Suppressor macrophage treated with lipopolysaccharide for 4 hours (primary cell): ENCODE data around the gene ZNF518B.

ENCODE experiments used
- DNase-seq: peaks from one replicate; pipeline ENCODE4 v3.0.0-alpha.2; 2020

Gene ZNF518B, protein sequence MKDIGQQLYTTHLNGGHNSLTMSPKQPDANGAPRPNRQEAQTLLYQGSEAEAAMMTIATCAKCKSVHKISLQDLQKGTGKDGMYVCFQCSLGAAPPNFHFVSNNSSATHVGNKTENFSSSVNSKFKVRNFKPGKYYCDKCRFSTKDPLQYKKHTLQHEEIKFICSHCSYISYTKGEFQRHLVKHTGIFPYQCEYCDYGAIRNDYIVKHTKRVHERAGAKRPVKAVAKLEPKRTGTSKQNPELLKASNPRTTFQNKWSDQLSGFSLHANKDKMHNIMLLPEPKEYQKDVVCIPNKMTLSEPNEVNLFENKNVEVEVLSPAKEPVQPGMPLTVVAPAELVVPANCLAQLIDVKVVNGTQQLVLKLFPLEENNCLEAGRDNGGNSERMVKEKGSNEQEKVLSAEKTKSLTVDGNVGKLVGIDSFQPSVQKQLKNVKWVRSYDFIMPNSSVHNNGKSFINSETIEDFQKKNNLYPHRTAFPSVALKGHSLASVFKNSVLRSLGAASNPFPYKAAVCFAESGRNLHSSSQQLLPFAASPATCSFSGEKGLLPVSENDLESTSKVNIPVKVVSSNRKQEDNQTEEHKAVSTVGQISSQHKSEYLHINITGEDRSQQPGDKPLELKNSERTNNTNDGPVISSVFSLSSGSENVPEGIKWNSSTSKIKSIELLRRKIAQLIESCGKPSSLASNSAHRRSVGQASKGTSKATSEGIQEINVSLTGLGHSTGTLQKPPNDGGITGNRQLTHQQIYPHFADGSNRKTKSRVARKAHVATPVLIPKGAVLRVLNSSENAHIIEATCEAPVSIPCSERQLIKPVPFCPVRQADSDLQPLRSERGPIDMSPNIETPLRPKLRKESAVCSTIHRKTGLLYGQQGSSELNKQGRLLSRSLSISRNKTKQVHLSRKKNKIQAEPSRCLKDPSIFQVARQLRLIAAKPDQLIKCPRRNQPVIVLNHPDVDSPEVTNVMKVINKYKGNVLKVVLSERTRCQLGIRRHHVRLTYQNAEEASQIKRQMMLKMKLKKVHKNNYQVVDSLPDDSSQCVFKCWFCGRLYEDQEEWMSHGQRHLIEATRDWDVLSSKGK

DNA sequence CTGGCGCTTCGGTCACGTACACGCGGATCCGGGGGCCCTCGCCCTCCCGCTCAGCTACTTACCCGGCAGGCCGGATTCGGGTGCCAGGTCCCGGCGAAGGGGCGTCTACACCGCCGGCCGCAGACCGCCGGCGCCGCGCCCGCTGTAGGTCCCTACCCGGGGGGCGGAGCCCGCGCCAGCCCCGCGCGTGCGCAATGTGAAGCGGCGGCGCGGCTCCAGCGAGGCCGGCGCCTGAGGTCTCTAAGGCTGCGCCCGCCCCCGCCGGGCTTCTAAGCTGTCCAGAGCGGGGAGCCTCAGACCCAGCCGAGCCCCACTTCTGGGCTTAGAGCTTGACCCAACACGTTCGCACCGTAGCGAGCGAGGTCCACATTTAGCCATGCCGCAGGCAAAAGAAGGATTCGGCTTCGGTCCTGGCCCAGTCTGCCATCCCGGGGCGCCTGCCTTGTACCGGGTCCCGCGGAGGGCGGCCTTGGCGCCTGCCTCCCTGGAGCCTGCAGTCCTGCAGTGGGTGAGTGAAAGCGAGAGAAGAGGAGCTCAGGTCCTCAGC is at the start of gene ZNF518B:
Gene ZNF518B, minus strand, starts transcription at position 172 of the 547 bp plus-strand sequence. CDS start 11,098 bp downstream, outside the sequence.
- DNase-seq = peak; percentile 86

DNA sequence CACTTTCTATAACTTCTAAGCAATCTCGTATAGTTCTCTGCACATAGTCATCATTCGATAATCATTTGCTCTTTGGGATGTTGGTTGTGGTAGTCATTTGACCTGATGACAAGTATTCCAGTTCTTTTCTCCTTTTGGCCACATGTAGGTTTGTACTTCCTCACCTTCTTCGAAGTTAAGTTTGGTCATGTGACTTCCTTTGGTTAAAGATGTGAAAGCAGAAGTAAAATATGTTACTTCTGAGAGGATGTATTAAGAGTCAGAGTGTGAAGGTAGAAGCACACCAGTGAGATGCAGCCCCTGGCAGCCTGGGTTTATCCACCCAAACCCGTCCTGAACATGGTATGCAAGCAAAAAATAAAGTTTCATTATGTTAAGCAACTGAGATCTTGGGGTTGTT is 48.9 kb upstream of the ZNF518B start:
- no peak for DNase-seq

DNA sequence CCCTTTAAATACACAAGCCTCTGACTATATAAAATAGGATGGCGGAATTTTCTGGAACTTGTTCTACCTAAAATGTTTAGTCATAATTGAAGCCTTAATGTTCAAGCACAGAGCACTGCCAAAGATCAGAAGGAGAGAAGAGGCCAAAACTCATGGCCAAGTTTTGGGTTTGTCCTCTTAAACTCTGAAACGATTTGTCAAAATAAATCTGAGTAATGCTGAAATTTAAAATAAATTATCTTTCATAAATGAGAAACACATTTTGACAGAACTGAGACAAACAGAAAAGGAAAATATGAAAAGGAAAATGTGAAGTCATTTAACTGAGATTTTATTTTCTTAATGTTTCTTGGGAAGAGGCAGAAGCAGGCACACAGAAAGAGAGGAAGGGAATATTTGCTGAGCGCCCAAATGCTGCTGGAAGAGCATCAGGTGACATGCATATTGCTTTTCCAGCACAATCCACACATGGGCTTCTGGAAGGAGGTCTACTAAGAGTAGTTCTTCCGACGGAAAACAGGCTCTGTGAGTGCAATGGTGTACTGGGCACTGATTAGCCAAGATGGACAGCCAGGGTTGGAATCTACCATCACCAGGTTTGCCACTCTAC is 47.4 kb upstream of the ZNF518B start:
- no peak for DNase-seq

DNA sequence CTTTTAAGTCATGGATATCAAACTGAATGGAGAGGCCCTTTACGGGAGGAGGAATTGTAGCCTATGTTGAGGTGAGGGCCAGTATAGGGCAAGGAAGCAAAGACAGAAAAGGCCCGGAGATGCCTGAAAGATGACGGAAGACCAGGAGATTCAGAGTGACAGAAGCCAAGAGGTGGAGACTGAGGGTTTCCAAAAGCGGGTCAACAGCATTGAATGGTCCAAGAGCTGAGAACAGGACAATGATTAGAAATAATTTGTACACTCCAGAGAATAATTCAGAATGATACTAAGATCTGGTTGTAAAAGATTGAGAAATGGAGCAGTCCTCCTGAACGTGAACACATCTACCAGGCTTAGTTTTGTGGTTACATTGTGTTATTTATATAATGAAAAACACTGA is 45.5 kb upstream of the ZNF518B start:
- no peak for DNase-seq

DNA sequence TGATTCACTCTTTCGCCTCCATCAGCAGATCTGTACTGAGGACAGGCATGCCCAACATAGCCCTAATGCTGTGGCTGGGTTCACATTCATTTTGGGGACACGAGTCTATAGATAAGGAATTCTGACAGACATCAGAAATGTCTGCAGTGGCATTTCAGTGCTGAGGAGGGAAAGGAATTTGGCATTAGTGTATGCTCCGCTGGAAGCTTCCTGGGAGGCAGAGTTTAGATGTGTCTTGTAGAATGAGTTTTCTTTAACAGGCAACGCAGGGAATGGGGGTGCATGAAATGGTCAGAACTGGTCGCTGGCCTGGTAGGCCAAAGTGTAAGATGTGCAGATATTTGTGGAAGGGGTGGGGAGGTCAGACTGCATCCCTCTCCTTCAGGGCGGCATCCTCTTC is 43.5 kb upstream of the ZNF518B start:
- DNase-seq = no peak

DNA sequence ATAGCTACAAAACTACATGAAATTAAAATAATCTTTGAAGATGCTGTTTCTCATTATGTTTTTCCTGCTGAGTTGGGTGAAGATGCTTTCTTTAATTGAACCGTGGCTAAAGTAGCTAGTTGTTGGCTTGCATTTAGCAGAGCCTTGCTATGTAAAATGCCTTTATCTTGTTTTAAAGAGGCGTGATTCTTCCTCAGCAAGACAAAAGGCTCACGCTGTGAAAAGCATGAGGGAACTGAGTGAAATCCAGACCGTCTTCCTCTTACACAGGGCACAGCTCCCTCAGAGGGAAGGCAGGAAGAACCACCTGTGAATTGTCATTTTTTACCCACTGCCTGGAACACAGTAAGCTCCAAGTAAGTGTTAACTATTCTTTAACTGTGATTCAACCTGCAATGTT is 39.0 kb upstream of the ZNF518B start:
- no peak for DNase-seq

DNA sequence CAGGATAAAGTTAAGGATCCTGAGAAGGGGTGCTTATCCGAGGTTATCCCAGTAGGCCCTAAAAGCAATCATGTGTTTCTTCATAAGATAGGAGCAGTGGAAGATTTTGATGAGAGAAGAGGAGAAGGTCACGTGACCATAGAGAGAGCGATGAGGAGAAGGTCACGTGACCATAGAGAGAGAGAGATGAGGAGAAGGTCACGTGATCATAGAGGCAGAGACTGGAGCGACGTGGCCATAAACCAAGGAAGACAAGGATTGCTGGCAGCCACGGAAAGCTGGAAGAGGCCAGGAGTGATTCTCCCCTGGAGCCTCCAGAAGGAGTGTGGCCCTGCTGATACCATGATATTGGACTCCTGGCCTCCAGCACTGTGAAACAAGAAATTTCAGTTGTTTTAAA is 38.4 kb upstream of the ZNF518B start:
- DNase-seq = no peak

DNA sequence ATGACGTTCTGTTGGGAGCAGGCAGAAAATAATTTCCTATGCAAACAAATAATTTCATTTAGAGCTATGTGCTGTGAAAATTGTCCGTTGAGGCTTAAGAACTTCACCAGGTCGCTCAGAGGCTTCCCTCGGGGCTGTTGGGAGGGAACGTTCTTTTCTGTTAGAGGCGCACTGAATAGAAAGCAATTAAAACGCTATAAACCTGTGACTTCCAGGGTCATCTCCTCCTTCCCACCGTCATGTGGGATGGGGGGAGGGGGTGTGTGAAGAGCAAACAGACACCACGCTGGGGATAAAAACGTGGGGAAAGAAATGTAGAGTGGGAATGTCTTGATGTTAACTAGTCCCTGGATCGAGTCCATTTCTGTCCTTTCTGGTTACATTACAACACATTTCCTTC is 35.2 kb upstream of the ZNF518B start:
- DNase-seq = no peak

DNA sequence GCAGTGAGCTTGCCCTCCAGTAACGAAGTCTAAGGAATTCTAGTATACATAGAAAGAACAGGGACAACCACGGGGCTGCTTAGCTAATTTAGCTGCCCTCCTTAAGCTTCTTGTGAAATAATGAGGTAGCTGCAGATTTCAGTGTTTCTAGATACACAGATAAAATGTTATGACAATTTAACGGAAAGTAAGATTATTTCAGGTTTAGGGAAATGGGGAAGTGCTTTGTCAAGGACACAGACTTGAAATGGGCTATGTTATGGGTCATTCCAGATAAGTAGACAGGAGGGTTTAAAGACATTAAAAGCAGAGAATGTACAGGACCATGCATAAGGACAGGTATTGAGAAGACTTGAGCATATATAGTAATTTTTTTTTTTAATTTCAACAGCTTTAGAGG is 34.2 kb upstream of the ZNF518B start:
- no peak for DNase-seq

DNA sequence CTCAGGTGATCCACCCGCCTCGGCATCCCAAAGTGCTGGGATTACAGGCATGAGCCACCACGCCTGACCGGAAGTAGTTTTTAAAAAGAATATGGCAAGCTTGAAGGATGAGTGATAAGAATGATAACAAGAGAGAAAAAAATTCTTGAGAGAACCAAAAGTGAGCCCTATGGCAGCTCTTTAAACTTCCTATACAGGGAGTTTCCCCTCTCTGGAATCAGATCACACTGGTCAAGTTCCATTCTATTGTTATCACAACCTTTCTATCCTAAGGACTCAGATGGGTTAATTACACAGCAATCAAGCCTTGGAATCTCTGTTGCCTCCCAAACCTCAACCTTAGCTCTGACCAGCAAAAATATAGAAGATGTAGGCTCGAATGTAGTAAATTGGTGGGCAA is 33.8 kb upstream of the ZNF518B start:
- DNase-seq = no peak

DNA sequence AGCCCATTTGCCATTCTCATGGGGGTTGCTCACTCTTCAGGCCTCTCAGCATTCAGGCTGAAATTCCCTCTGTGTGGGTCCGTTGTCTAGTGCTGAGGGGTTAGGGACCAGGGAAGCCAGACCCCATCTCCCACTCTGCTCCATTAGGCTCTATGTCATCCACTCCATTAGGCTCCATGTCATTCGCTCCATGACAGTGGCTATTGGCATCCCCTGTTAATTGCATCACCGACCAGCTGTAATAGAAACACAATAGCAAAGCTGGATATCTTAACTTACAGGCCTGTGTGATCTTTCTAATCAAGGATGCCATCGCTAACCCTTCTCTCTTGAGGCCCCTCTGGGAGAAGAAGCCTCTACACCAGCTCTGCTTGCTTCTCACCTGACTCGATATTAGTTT is 25.7 kb upstream of the ZNF518B start:
- no peak for DNase-seq

DNA sequence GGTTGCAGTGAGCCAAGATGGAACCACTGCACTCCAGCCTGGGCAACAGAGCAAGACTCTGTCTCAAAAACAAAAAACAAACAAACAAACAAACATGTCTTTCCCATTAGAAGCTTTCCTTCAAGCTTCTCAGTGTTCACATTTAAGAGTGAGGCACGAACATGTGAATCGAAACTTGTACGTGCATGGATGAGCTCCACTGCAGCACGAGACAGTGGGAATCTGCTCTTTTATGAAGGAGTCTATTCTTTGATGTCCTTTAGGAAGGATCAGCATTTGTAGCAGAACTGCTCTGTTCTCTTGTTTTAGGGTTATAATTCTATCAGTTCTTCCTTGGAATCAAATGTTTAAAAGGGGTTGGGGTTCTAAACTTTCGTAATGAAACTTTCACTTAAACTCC is 23.4 kb upstream of the ZNF518B start:
- DNase-seq = no peak

DNA sequence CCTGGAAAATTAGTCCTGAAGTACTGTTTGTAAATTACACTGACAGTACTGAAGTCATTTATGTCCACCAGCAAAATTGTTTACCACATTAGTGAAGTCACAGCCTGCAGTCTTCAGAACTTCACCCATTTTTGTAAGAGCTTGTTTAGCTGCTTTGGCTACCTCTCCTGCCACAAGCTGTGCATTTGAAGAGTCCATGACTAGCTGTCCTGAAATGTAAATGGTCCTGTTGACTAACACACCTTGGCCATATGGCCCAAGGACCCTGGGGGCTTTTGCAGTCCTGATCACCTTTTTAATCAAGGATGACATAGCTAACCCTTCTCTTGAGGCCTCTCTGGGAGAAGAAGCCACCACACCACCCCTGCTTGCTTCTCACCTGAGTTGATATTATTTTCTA is 21.4 kb upstream of the ZNF518B start:
- no peak for DNase-seq

DNA sequence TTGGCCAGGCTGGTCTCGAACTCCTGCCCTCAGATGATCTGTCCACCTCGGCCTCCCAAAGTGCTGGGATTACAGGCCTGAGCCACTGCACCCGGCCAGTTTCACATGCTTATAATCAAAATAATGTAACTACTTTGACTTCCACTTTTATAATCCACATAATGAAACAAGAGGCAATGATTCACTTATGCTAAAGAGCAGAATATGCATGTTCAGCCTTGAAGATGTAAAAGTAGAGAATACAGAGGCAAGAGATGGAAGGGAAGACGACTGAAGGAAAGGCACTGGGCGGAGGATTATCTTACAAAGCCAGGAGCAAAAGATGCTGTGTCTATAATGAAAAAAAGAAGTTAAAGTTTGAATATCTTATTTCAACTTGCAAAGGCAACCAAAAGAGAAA is 13.3 kb upstream of the ZNF518B start:
- DNase-seq = no peak

DNA sequence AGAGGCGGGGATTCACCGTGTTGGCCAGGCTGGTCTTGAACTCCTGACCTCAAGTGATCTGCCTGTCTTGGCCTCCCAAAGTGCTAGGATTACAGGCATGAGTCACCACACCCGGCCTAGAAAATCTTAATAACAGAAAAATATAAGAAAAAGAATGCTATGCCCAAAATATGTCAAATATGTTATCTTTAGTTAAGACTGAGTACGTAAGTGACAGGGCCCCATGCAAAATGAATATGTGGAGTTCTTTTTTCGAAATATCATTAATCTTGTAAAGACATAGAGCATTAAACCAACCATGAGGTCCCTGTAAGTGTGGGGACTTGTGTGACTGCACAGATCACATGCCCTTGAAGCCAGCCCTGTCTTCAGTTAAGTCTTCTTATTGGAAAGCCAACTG is 8.9 kb upstream of the ZNF518B start:
- DNase-seq = no peak

DNA sequence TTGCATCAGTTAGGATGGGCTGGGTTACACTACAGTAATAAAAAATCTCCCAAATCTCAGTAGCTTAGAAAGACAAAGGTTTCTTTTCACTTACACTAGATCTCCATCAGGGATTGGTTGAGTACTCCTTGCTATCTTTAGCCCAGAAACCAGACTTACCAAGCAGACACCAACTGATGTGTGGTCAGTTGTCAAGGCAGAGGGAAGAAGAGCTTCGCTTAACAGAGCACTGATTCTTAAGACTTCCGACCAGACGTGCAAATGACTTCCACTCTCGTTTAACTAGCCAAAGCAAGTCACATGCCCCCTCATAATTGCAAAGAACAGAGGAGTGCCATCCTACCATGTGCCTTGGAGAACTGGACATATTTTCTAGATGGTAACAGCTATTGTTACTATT is 5.7 kb upstream of the ZNF518B start:
- no peak for DNase-seq

DNA sequence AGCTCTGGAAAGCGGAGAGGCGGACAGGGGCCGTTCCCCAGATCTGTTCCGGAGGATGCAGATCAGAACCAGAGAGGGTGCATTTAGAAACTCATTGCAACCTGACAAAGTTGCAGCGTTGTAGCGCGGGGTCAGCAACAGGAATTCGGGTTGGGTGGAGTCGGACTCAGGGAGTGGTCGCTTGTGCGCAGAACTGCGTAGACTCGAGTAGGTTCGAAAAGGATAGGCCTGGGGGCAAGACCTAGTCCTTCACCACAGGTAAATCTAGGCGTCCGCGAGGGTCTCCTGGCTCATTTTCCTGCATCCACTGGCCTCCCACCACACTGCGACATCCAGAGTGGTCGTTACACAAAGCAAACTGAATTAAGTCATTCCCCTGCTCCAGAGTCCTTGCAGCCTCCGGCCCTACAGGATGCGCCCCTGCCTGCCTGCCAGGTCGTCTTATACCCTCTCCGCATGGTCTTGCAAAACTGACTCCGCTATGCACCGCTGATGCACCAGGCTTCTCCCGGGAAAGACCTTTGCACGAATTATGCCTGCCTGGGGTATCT is 4.7 kb upstream of the ZNF518B start:
- DNase-seq = no peak

DNA sequence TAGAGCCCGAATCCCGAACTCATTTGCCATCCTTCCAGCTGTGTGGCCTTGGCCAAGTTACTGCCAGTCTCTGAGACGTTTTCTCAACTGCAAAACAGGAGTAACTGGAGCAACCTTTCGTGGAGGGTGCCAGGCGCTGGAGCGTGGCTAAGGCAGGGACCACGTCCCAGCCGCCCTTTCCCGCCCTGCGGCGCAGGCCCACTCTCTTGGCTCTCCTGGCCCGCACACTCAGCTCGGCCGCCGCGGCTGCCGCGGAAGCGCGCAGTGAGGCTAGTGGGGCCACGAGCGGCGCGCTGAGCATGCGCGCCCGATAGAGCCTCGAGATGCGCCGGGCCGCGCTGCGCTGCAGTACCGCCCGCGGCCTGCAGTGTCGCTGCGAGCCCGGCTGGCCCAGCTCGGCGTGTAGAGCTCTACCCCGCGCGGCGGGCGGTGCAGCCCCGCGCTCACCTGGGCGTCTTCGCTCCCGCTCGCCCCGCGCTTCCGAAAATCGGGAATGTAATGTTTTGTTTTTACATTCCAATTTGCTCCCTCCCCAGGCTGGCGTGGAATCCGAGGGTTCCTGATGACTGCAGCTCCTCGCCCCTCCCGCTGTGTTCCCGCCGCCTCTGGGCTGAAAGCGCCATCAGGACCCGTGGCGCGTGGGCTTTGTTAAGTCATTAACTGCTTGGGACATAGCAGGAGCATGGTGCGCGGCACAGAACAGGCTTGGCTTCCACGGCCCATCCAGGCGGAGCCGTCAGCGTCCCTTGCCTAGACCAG is 4.0 kb upstream of the ZNF518B start:
- peak; percentile 87 for DNase-seq

DNA sequence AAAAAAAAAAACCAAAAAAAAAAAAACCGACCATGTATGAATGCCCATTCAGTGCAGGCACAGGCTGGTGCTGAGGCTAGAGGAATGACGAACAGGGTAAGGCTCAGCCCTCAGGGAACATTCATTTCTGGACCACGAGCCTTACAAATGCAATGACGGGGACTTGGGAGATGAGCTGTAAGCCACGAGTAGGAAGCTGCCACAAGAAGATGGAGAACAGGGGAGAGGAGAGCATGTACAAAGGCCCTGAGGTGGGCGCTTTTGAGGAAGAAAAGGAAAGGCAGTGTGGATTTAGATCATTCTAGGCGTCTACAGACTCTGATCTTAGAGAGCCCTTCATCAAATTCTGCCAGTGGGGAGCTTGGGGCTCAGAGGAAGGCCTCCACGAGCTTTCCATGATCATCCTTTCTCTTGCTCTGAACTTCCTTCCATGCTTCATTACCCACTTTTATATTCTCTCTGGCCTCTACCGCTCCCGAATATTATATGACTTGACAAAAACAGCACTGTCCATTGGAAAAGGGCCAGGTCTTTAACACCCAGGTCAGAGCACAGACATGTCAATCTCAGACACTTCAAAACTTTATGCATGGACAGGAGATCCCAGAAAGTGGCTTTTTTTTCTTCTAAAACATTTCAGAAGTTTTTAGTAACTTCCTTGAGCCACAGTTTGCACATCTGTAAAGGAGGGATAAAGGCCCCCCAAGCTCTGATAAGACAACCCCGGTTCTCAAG is 3.3 kb upstream of the ZNF518B start:
- DNase-seq = no peak

DNA sequence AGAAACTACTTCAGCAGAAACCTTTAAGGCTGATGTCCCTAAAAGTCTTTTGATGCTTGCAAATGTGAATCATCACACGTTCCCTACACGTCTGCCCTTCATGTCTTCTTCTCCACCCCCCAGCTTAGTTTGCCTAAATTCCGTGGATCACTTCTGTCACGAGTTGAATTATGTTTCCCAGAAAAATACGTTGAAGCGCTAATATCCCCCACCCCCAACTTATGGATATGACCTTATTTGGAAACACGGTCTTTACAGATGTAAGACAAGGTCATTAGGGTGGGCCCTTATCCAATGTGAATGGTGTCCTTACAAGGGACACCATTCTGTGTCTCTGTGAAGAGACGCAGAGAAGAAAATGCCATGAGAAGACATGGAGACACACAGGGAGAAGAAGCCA is 2.1 kb upstream of the ZNF518B start:
- no peak for DNase-seq

DNA sequence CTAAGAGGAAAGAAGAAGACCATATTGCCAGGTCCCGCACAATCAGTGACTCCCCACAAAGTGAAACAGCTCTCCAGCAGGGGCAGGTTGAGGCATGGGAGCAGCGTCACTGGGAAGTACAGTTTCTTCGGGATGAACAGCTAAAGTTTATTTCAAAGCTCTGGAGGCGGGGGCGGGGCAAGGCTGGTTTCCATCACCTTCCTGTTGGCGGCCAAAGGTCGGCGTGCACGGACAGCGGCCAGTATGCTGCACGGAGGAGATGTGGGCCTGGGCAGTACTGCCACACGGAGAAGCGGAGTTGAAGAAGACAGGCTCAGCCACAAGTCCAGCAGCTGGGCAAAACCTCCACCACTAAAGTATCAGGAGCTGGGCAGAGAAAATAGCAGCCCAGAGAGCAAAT is 951 bp upstream of the ZNF518B start:
- DNase-seq = no peak
